PC-9 (cell line): ENCODE data around the gene LAMB4. TPM values are rescaled to one million over a fixed set of nuclear protein-coding genes. Genes with fewer than 3 reads are reported as not detected.

Source experiments
- BruUV-seq: library from RNA; stranded (reverse); fragments of 400-500 nt; replicated peaks from 2 replicates; lab custom pipeline; 2021; lab: Mats Ljungman, UMichigan
- CTCF ChIA-PET: fragments of 300-600 bp; sonication (Branson Sonifier 250); formaldehyde crosslinking; loops from one replicate; lab custom pipeline; 2022; ENCODE audit warnings: antibody characterized with exemption; lab: Charles Lee
- POLR2A ChIA-PET: fragments of 300-600 bp; sonication (Branson Sonifier 250); formaldehyde crosslinking; loops from one replicate; lab custom pipeline; 2022; ENCODE audit warnings: antibody characterized with exemption; ENCODE audit not compliant: unreplicated experiment; lab: Charles Lee
- DNase-seq, 2 experiments: peaks; one replicate each; pipeline versions ENCODE4 v3.0.0 to v3.0.0-alpha.2; 2015 to 2022; ENCODE audit warnings: mixed read lengths in 1 of 2
- H2AFZ ChIP-seq: fragments of 200-600 bp; sonication (generic); 2 replicates; pipeline ENCODE4 v1.8.1; 2017; ENCODE audit warnings: antibody characterized with exemption
- H3F3A ChIP-seq: fragments of 200-600 bp; sonication (generic); 2 replicates; pipeline ENCODE4 v1.8.1; 2017; ENCODE audit warnings: antibody characterized with exemption, mild to moderate bottlenecking, low read depth; ENCODE audit not compliant: insufficient read depth
- H3K27ac ChIP-seq: fragments of 200-600 bp; sonication (generic); 2 replicates; pipeline ENCODE4 v1.6.1; 2016; ENCODE audit warnings: mixed run types
- H3K27me3 ChIP-seq: fragments of 200-600 bp; sonication (generic); 2 replicates; pipeline ENCODE4 v1.6.1; 2016; ENCODE audit warnings: low read depth, mixed run types; ENCODE audit not compliant: insufficient read depth
- H3K36me3 ChIP-seq: fragments of 200-600 bp; sonication (generic); 2 replicates; pipeline ENCODE4 v1.6.1; 2016; ENCODE audit warnings: low read depth, mixed run types
- H3K4me1 ChIP-seq: fragments of 200-600 bp; sonication (generic); replicated peaks from 2 replicates; pipeline ENCODE4 v1.6.1; 2016; ENCODE audit warnings: mixed run types; ENCODE audit not compliant: insufficient read depth
- H3K4me2 ChIP-seq: fragments of 200-600 bp; sonication (generic); 2 replicates; pipeline ENCODE4 v1.6.1; 2017; ENCODE audit warnings: mixed run types
- H3K4me3 ChIP-seq: fragments of 200-600 bp; sonication (generic); 2 replicates; pipeline ENCODE4 v1.6.1; 2016; ENCODE audit warnings: mixed run types
- H3K79me2 ChIP-seq: fragments of 200-600 bp; sonication (generic); 2 replicates; pipeline ENCODE4 v1.6.1; 2017; ENCODE audit warnings: low read depth, mixed run types
- H3K9me2 ChIP-seq: fragments of 200-600 bp; sonication (generic); 2 replicates; pipeline ENCODE4 v1.8.1; 2017; ENCODE audit warnings: mild to moderate bottlenecking; ENCODE audit not compliant: insufficient read depth
- H3K9me3 ChIP-seq: fragments of 200-600 bp; sonication (generic); 2 replicates; pipeline ENCODE4 v1.8.1; 2016; ENCODE audit warnings: low read depth; ENCODE audit not compliant: insufficient read depth
- H4K20me1 ChIP-seq: fragments of 200-600 bp; sonication (generic); 2 replicates; pipeline ENCODE4 v1.8.1; 2017; ENCODE audit not compliant: insufficient read depth
- CTCF ChIP-seq: fragments of 200-600 bp; sonication (generic); conservative IDR thresholded peaks from 2 replicates; pipeline ENCODE4 v1.6.1; 2017; ENCODE audit warnings: mixed run types, antibody characterized with exemption, mild to moderate bottlenecking, moderate library complexity
- EZH2 ChIP-seq: fragments of 200-600 bp; sonication (generic); IDR thresholded peaks from 2 replicates; pipeline ENCODE4 v1.8.0; 2017; ENCODE audit warnings: antibody characterized with exemption, low read depth
- intact Hi-C: fragments of 100-400 bp; cut with micrococcal nuclease; formaldehyde crosslinking; loops from one replicate; pipeline ENCODE4 v1.10.0; 2022; ENCODE audit not compliant: unreplicated experiment
- total RNA-seq: library from RNA; stranded (reverse); gene quantifications from 2 replicates; pipeline ENCODE4 v1.2.3, GENCODE V29; 2021

Gene LAMB4
- total RNA-seq, 1 experiment from 2014 or later: 0.83 TPM

DNA sequence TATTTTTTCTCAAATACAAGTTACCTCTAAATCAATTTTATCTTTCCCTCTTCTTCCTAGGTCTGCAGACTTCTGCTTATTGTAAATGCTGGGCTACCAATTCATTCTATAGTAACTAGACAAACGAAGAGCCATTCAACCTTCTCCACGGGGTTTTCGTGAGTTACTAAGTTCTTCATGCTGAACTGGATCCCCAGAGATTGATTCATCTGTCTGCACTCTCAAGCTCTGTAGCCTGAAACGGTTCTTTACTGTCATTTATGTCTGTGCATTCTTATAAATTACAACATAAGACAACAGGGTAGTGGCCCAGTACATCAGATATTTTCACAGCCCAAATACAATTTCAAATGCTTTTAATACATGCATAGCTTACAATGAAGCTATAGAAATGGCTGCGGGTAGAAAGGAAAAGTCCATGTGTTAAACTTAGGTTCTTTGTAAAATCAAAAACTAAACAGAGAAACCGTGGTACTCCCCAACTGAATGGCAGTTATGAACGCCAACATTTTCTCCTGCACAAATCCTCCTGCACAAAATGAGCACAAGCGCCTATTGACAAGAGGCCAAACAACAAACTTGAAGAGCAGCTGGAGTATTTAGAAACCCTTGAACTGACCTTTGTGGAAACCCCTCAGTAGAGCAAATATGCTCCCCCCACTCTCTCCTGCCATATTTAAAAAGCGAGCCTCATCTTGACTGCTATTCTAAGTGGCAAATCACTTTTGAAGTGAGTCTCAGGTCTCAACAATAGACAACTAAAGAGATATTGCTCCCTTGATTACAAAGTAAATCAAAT lies 147.9 kb downstream of the LAMB4 start:
- Histone ChIP-seq H3K79me2 (no peaks in the 10 kb centered on the region), H4K20me1 (no peaks in the 10 kb centered on the region), H3K9me2 (no peaks in the 10 kb centered on the region), H3F3A (0 out of 2 replicates have a peak, but pooled peaks cover 3% of the 10 kb centered on the region), H3K4me1 (no peaks in the 10 kb centered on the region), H3K27ac (no peak overlapping the region), H3K4me3 (no peak overlapping the region), H3K36me3 (peaks cover 32% of the 10 kb centered on the region), H2AFZ (no peak overlapping the region), H3K27me3 (no peaks in the 10 kb centered on the region), H3K9me3 (no peaks in the 10 kb centered on the region), H3K4me2 (no peak overlapping the region)
- no TSS peak for BruUV-seq
- intact Hi-C loops: no loop called here
- ChIA-PET POLR2A (interaction anchor here (0.6 kb wide), 1 partner anchor 587 kb away, joined by 4 read pairs; the partner anchor contains the start of genes DNAJB9 and THAP5), CTCF (no interaction called here)
- TF ChIP-seq CTCF (no peak), EZH2 (no peak)
- no peak for DNase-seq

DNA sequence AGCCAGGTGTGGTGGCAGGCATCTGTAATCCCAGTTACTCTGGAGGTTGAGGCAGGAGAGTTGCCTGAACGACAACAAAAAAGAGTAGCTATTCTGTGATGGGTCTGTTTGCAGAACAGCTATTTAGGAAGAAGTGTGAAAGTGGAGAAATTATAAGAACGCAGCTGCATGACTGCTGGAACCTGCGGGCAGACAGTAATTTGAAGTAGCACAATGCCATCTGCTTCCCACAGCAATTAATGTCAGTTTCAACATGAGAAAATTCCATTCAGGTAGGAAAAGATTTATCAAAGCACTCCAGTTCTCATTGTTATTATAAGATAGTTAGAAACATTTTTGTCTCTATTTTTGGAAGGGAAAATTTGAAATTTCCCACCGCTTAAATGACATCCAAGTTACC lies 148.7 kb downstream of the LAMB4 start:
- H3K9me2 ChIP-seq: no peaks in the 10 kb centered on the region
- no peak overlapping the region for H3K4me2 ChIP-seq
- H2AFZ ChIP-seq: no peak overlapping the region
- 0 out of 2 replicates have a peak, but pooled peaks cover 3% of the 10 kb centered on the region for H3F3A ChIP-seq
- POLR2A ChIA-PET: no interaction called here
- H3K9me3 ChIP-seq: no peaks in the 10 kb centered on the region
- no peaks in the 10 kb centered on the region for H4K20me1 ChIP-seq
- BruUV-seq: no TSS peak
- H3K36me3 ChIP-seq: peaks cover 24% of the 10 kb centered on the region; the same call in 1 of the 2 replicates
- H3K27ac ChIP-seq: no peak overlapping the region
- intact Hi-C loops: no loop called here
- no peaks in the 10 kb centered on the region for H3K79me2 ChIP-seq
- no peaks in the 10 kb centered on the region for H3K27me3 ChIP-seq
- TF ChIP-seq CTCF: no peak
- no peak for TF ChIP-seq EZH2
- CTCF ChIA-PET: interaction anchor here (0.7 kb wide), 1 partner anchor 16 kb away, joined by 5 read pairs; no protein-coding TSS in a partner anchor
- no peak for DNase-seq
- no peaks in the 10 kb centered on the region for H3K4me1 ChIP-seq
- no peak overlapping the region for H3K4me3 ChIP-seq

GRCh38 chr7:107980671-107981190 lies 149.4 kb downstream of the LAMB4 start:
- H2AFZ ChIP-seq: no peak overlapping the region
- CTCF ChIA-PET: interaction anchor here (0.7 kb wide), 1 partner anchor 15 kb away, joined by 5 read pairs; no protein-coding TSS in a partner anchor
- 0 out of 2 replicates have a peak, but pooled peaks cover 3% of the 10 kb centered on the region for H3F3A ChIP-seq
- DNase-seq: no peak
- H4K20me1 ChIP-seq: no peaks in the 10 kb centered on the region
- H3K27me3 ChIP-seq: no peaks in the 10 kb centered on the region
- H3K79me2 ChIP-seq: no peaks in the 10 kb centered on the region
- intact Hi-C loops: no loop called here
- peaks cover 25% of the 10 kb centered on the region for H3K36me3 ChIP-seq
- no peaks in the 10 kb centered on the region for H3K9me2 ChIP-seq
- H3K4me1 ChIP-seq: no peaks in the 10 kb centered on the region
- H3K9me3 ChIP-seq: no peaks in the 10 kb centered on the region
- H3K27ac ChIP-seq: no peak overlapping the region
- POLR2A ChIA-PET: no interaction called here
- no peak overlapping the region for H3K4me3 ChIP-seq
- no peak for TF ChIP-seq CTCF
- no peak overlapping the region for H3K4me2 ChIP-seq
- no TSS peak for BruUV-seq
